Rectal smooth muscle tissue (tissue), 1 donor: ENCODE results near the gene ZBTB40.

ENCODE experiments used
- H3K27ac ChIP-seq: one replicate; pipeline ENCODE4 v1.7.0; 2013; ENCODE audit warnings: low read depth, low read length, inconsistent platforms
- H3K27me3 ChIP-seq: one replicate; pipeline ENCODE4 v1.7.0; 2013; ENCODE audit warnings: low read length; ENCODE audit not compliant: control insufficient read depth, insufficient read depth
- H3K36me3 ChIP-seq: one replicate; pipeline ENCODE4 v1.7.0; 2013; ENCODE audit warnings: low read length; ENCODE audit not compliant: control insufficient read depth, insufficient read depth
- H3K4me1 ChIP-seq: one replicate; pipeline ENCODE4 v1.7.0; 2013; ENCODE audit warnings: low read length; ENCODE audit not compliant: control insufficient read depth, insufficient read depth
- H3K4me3 ChIP-seq: one replicate; pipeline ENCODE4 v1.7.0; 2013; ENCODE audit warnings: low read length
- H3K9ac ChIP-seq: one replicate; pipeline ENCODE4 v1.7.0; 2013; ENCODE audit warnings: low read length

The ZBTB40 gene

GRCh38 chr1:22500058-22500457, 48.4 kb downstream of the ZBTB40 start:
- no peaks in the 10 kb centered on the region for H3K27me3 ChIP-seq
- no peak overlapping the region for H3K4me3 ChIP-seq
- peaks cover 3% of the 10 kb centered on the region for H3K36me3 ChIP-seq
- no peak overlapping the region for H3K27ac ChIP-seq
- H3K4me1 ChIP-seq, result peaks cover 6% of the 10 kb centered on the region
- H3K9ac ChIP-seq, result no peak overlapping the region

DNA sequence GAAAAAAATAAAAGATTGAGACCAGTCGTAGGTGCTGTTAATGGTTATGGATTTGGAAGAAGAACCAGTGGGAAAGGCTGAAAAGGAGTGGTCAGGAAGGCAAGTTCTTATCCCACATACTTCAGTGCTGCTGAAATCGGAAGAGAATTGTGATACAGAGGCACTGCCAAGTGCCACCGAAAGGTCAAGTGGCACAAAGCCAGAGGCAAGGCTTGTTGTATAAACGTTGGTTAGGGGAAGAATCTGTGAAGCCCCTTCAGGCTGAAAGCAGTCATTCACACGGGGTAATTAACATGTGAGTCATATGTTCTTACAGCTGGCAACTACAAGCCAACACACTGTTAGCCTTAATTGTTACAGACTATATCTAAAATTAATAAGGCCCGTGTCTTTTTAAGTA, 48.8 kb downstream of the ZBTB40 start:
- Histone ChIP-seq H3K36me3 (peaks cover 3% of the 10 kb centered on the region), H3K4me3 (no peak overlapping the region), H3K27me3 (no peaks in the 10 kb centered on the region), H3K27ac (no peak overlapping the region), H3K9ac (no peak overlapping the region), H3K4me1 (peaks cover 6% of the 10 kb centered on the region)

- Histone ChIP-seq H3K36me3 (peaks cover 16% of the 10 kb centered on the region), H3K4me3 (no peak overlapping the region), H3K27ac (no peak overlapping the region), H3K4me1 (peaks cover 6% of the 10 kb centered on the region), H3K27me3 (no peaks in the 10 kb centered on the region), H3K9ac (no peak overlapping the region)
Measured at GRCh38 chr1:22502202-22502601, 50.6 kb downstream of the ZBTB40 start.

- Histone ChIP-seq H3K9ac (no peak overlapping the region), H3K36me3 (peaks cover 19% of the 10 kb centered on the region), H3K4me1 (peaks cover 6% of the 10 kb centered on the region), H3K27me3 (no peaks in the 10 kb centered on the region), H3K27ac (no peak overlapping the region), H3K4me3 (no peak overlapping the region)
Measured at GRCh38 chr1:22503721-22504410, 52.2 kb downstream of the ZBTB40 start.

DNA sequence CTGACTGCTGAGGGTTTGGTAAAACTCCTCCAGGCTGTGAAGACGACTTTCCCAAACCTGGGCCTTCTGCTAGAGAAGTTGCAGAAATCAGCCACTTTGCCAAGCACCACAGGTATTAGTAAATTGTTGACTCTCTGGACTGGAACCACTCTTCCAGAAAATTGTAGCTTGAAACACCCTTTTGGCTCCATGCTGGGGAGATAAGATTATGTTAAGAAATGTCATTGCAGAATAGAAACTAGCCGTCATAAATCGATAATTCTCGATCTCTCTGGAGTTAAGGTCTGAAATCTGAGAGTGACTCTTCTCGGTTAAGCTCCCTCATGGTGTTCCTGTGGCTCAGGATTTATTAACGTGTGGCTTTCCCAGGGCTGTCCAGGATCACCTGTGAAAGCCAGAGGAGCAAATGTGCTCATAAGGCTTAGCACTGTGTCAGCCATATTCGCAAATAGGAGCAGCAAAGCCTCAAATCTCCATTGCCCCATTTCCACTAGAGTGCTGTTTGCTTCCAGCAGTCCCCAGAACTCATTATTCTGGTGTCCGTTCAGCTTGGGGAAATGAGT, 54.6 kb downstream of the ZBTB40 start:
- H3K27me3 ChIP-seq, result no peaks in the 10 kb centered on the region
- H3K27ac ChIP-seq, result no peak overlapping the region
- H3K9ac ChIP-seq, result no peak overlapping the region
- H3K36me3 ChIP-seq, result peaks cover 19% of the 10 kb centered on the region
- no peak overlapping the region for H3K4me3 ChIP-seq
- no peaks in the 10 kb centered on the region for H3K4me1 ChIP-seq

GRCh38 chr1:22507587-22507986, 55.9 kb downstream of the ZBTB40 start:
- no peak overlapping the region for H3K27ac ChIP-seq
- no peaks in the 10 kb centered on the region for H3K4me1 ChIP-seq
- no peak overlapping the region for H3K4me3 ChIP-seq
- H3K27me3 ChIP-seq, result no peaks in the 10 kb centered on the region
- H3K36me3 ChIP-seq, result peaks cover 26% of the 10 kb centered on the region
- H3K9ac ChIP-seq, result no peak overlapping the region

- Histone ChIP-seq H3K36me3 (peaks cover 30% of the 10 kb centered on the region), H3K4me1 (no peaks in the 10 kb centered on the region), H3K9ac (no peak overlapping the region), H3K4me3 (no peak overlapping the region), H3K27me3 (no peaks in the 10 kb centered on the region), H3K27ac (no peak overlapping the region)
Measured at GRCh38 chr1:22508329-22508728, 56.7 kb downstream of the ZBTB40 start.

DNA sequence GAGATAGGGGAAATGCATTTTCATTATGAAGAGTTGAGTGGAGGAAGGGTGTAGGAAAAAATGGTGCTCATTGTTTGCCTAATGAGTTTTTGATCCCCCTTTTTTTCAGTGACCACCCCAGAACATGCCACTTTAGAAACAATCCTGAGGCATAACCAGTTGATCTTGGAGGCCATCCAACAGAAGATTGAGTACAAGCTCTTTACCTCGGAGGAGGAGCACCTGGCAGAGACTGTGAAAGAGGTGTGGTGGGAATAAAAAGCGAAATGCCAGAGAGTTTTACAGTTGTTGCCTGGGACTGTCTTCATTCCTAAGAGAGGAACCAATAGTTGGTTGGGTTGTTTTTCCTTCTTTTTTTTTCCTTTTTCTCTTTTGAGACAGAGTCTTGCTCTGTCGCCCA, 57.3 kb downstream of the ZBTB40 start:
- H3K9ac ChIP-seq, result no peak overlapping the region
- H3K4me3 ChIP-seq, result no peak overlapping the region
- no peaks in the 10 kb centered on the region for H3K27me3 ChIP-seq
- peaks cover 32% of the 10 kb centered on the region for H3K36me3 ChIP-seq
- H3K4me1 ChIP-seq, result no peaks in the 10 kb centered on the region
- H3K27ac ChIP-seq, result no peak overlapping the region

DNA sequence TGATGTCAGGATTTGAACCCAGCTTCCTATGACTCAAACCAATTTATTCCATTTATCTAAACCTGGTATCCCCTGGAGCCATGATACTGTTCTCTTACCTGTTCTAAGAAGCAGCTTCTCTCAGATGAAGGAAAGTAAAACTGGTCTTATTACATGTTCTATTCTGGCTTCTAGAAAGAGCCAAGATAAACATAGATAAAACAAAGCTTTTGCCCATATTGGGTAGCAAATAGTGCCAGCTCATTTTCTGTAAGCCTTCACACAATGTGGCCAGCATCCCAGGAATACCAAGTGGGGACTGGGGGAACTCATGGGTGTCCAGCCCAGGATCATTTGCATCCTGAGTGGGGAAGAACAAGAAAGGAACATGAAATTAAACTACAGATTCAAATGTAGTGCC, 58.2 kb downstream of the ZBTB40 start:
- Histone ChIP-seq H3K4me1 (no peaks in the 10 kb centered on the region), H3K9ac (no peak overlapping the region), H3K4me3 (no peak overlapping the region), H3K27ac (no peak overlapping the region), H3K27me3 (no peaks in the 10 kb centered on the region), H3K36me3 (peaks cover 33% of the 10 kb centered on the region)

- Histone ChIP-seq H3K27me3 (no peaks in the 10 kb centered on the region), H3K27ac (no peak overlapping the region), H3K4me3 (no peak overlapping the region), H3K9ac (no peak overlapping the region), H3K4me1 (peaks cover under 1% of the 10 kb centered on the region), H3K36me3 (peaks cover 37% of the 10 kb centered on the region)
Measured at GRCh38 chr1:22512873-22513272, 61.2 kb downstream of the ZBTB40 start.

DNA sequence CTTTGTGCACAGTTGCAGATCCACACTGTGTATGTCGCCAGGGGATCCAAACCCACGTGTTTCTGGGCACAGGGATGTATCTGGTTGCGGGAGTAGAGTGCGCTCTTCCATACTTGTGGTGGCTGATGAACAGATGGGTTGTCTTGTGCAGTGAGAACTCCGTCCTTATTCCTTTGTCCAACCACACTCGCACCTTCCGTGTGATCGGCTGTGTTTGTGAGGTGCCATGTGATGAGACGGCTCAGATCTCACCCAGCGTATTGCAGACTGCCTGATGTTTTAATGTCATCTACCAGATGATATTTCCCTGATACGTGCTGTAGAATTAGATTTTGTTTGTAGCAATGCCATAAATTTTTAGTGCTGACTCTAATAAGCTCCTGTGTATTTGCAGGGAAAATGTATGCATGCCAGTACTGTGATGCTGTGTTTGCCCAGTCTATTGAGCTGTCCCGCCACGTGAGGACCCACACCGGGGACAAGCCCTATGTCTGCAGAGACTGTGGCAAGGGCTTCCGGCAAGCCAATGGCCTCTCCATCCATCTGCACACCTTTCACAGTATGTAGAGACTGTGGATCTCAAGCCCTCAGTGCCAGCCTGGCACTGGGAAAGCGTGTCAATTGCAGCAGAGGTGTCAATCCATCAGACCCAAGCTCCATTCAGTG, 65.4 kb downstream of the ZBTB40 start:
- Histone ChIP-seq H3K4me3 (no peak overlapping the region), H3K36me3 (peaks cover 53% of the 10 kb centered on the region), H3K4me1 (peaks cover 4% of the 10 kb centered on the region), H3K27me3 (no peaks in the 10 kb centered on the region), H3K9ac (no peak overlapping the region), H3K27ac (no peak overlapping the region)

GRCh38 chr1:22517956-22518355, 66.3 kb downstream of the ZBTB40 start:
- Histone ChIP-seq H3K4me3 (no peak overlapping the region), H3K36me3 (peaks cover 48% of the 10 kb centered on the region), H3K9ac (no peak overlapping the region), H3K27me3 (no peaks in the 10 kb centered on the region), H3K4me1 (peaks cover 4% of the 10 kb centered on the region), H3K27ac (no peak overlapping the region)

GRCh38 chr1:22518379-22518778, 66.7 kb downstream of the ZBTB40 start:
- Histone ChIP-seq H3K36me3 (peaks cover 48% of the 10 kb centered on the region), H3K9ac (no peak overlapping the region), H3K27ac (no peak overlapping the region), H3K4me1 (peaks cover 4% of the 10 kb centered on the region), H3K4me3 (no peak overlapping the region), H3K27me3 (no peaks in the 10 kb centered on the region)
